OCI-LY3 (cell line): ENCODE results near the gene NKX6-1.

Source experiments
- EZH2phosphoT487 ChIP-seq: fragments of 200-600 bp; shearing (Covaris generic); IDR thresholded peaks from 2 replicates; pipeline ENCODE4 v1.6.1; 2018; ENCODE audit warnings: antibody characterized with exemption, mixed run types, low read depth
- TF ChIP-seq, protein P1 (sequence below): fragments of 200-600, 300-600 bp; sonication (generic); IDR thresholded peaks from 2 replicates; pipeline ENCODE4 v1.5.1; 2014; ENCODE audit warnings: antibody characterized with exemption, low read length, low read depth

DNA sequence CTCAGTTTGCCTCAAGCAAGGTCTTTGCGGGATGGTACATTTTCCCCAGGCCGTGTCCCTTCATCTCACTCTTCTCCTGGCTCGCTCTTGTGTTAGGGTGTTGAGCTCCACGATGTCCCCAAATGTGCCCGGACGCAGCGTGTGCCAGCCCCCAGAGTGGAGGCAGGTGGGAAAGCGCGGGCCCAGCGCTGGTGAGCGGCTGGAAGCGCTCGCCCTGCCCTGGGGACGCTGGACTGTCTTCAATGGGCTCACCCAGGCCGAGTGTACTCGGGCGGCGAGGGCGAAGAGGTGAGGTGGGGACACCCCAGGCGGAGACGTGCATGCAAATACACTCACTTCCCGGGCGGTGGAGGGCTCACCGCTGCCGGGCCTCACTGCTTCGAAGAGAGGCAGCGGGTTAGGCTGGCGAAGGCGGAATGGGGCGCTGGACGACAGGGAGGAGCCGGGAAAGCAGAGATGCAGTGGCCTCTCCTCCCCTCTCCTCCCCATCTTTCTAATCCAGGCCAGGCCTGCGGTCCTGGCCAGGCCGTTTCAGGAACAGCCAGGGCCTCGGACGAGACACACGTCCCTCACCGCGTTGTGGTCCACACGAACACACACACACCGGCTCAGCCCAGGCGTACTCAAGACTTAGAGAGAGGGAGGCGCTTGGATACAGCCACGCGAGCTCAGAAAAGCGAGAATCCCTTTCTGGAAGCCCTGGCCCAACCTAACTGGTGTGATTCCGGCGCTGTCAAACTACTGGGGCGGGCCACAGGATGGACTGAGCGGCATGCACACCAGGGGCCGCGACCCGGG is 2.2 kb downstream of the NKX6-1 start:
- TF ChIP-seq, protein P1, sequence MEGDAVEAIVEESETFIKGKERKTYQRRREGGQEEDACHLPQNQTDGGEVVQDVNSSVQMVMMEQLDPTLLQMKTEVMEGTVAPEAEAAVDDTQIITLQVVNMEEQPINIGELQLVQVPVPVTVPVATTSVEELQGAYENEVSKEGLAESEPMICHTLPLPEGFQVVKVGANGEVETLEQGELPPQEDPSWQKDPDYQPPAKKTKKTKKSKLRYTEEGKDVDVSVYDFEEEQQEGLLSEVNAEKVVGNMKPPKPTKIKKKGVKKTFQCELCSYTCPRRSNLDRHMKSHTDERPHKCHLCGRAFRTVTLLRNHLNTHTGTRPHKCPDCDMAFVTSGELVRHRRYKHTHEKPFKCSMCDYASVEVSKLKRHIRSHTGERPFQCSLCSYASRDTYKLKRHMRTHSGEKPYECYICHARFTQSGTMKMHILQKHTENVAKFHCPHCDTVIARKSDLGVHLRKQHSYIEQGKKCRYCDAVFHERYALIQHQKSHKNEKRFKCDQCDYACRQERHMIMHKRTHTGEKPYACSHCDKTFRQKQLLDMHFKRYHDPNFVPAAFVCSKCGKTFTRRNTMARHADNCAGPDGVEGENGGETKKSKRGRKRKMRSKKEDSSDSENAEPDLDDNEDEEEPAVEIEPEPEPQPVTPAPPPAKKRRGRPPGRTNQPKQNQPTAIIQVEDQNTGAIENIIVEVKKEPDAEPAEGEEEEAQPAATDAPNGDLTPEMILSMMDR: no peak
- no peak for TF ChIP-seq EZH2phosphoT487
